ENCODE measurements around the gene ATF4.

DNA sequence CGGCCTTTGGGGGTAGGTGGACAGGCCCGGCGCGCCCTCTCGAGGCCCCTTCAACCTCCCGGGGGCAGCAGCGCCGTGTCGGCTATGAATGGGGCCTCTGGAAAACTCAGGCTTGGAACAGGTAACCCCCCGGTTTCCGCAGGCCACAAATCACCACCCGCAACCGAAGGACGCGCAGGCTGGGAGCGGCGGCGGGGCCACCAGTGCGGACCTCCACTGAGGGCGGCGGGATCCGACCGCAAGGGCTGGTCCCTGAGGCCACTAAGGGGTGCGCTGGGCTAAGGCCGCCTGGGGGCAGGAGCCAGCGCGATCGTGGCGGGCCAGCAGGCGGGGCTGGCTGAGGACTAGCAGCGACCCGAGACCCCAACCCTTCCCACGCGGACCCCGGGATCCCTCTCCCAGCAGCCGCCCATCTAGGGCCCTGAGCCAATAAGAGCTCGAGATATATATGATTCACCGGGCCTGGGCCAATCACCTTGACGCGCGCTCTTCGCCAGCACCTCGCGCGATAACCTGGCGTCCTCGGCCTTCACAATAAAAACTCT, 609 bp upstream of the ATF4 start:
- TF ChIP-seq POLR2A (IDR thresholded peaks at IDR 0.05; ENCODE audit: extremely low read depth, insufficient read length) (peak; percentile 65), MYC (IDR thresholded peaks at IDR 0.05; ENCODE audit: low read depth, low read length) (peak; percentile 31; the same call in 1 of the 2 replicates)
- TF ChIP-seq, protein P1, sequence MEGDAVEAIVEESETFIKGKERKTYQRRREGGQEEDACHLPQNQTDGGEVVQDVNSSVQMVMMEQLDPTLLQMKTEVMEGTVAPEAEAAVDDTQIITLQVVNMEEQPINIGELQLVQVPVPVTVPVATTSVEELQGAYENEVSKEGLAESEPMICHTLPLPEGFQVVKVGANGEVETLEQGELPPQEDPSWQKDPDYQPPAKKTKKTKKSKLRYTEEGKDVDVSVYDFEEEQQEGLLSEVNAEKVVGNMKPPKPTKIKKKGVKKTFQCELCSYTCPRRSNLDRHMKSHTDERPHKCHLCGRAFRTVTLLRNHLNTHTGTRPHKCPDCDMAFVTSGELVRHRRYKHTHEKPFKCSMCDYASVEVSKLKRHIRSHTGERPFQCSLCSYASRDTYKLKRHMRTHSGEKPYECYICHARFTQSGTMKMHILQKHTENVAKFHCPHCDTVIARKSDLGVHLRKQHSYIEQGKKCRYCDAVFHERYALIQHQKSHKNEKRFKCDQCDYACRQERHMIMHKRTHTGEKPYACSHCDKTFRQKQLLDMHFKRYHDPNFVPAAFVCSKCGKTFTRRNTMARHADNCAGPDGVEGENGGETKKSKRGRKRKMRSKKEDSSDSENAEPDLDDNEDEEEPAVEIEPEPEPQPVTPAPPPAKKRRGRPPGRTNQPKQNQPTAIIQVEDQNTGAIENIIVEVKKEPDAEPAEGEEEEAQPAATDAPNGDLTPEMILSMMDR (IDR thresholded peaks at IDR 0.05; ENCODE audit: low read depth, low read length), result no peak
- TF ChIP-seq, protein P2, sequence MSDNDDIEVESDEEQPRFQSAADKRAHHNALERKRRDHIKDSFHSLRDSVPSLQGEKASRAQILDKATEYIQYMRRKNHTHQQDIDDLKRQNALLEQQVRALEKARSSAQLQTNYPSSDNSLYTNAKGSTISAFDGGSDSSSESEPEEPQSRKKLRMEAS (IDR thresholded peaks at IDR 0.05; ENCODE audit: low read depth, low read length), result peak; percentile 20; the same call in 1 of the 2 replicates

Measured in NB4 (cell line).